Caki2 (cell line): ENCODE results near the gene CCDC71L. TPM values are rescaled to one million over a fixed set of nuclear protein-coding genes. Genes with fewer than 3 reads are reported as not detected.

Experiments used
- DNase-seq: peaks from one replicate; pipeline ENCODE4 v3.0.0-alpha.2; 2015; ENCODE audit warnings: low read depth
- in situ Hi-C: cut with HindIII; loops from 2 replicates; pipeline ENCODE4 v1.10.0; 2016; ENCODE audit warnings: low sequenced_read_pairs, low pct_unique_long_range_greater_than_20kb, mixed read lengths
- total RNA-seq: library from RNA; depleted of rRNA; stranded (reverse); fragments of >200 nt; shearing (Covaris generic); gene quantifications from 2 replicates; pipeline ENCODE4 v1.2.3, GENCODE V29; 2014; ENCODE audit warnings: low replicate concordance; rRNA removed

CCDC71L gene
- total RNA-seq, 1 experiment from 2014 or later = 24.4 TPM

DNA sequence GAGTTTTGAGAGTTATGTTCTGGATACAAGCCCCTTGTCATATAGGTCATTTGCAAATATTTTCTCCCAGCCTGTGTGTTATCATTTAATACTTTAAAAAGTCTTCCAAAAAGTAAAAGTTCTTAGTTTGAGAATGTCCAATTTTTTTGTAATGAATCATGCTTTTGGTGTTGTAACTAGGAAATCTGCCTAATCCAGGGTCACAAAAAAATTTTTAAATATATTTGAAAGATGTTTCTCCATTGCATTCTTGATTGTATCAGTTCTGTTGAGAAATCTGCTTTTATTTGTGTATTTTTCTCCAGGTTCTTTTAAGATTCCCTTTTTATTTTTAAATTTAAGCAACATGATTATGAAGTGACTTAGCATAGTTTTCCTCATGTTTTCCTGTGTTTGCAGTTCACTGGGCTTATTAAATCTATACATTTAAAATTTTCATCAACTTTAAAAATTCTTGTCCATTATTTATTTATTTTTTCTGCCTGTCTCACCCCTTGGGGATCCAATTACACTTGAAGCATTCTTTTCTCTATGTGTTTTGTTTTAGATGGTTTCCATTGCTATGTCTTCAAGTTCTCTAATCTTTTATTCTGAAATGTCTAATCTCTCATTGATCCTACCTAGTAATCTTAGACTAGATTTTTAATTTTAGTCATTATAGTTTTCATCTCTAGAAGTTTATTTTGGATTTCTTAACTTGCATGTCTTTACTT lies 47.0 kb downstream of the CCDC71L start:
- in situ Hi-C loops = no loop called here
- DNase-seq = no peak

DNA sequence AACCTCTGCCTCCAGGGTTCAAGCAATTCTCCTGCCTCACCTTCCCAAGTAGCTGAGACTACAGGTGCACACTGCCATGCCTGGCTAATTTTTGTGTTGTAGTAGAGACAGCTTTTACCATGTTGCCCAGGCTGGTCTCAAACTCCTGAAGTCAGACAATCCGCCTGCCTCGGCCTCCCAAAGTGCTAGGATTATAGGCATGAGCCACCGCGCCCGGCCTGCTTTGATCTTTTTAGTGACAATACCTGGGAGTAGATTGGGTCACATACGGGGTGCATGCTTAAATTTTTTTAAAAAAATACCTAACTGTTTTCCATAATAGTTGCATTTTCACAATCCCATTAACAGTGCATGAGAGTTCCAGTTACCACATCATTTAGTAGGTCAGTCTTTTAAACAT lies 47.7 kb downstream of the CCDC71L start:
- DNase-seq = no peak
- in situ Hi-C loops = no loop called here

DNA sequence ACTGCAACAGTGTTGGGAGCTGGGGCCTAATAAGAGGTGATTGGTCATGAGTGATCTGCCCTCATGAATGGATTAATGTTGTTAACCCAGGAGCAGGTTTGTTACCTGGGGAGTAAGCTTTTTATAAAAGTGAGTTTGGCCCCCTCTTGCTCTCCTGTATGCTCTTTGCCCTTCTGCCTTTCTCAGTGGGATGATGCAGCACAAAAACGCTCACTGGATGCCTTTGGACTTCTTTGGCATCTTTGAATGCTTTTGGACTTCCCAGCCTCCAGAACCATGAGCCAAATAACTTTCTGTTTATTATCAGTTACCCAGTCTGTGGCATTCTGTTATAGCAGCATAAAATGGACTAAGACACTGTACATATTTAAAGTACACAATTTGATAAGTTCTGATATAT lies 48.5 kb downstream of the CCDC71L start:
- in situ Hi-C loops = no loop called here
- DNase-seq = no peak

DNA sequence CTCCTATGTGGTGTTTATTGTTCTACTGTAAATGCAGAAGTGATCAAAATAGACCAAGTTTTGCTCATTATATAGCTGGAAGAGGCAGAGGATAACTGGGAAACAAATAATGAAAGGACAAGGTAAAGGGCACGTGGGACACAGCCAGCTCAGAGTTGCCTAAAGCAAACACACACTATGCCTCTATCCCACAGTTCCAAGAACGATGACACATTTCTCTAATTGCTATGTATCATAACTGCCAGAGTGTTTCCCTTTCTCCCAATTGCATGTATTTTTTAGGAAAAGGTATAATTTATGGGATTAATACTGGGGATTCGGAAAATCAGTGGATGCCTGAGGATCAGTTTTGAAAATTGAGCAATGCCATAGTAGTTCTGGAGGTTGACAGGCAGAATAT lies 49.0 kb downstream of the CCDC71L start:
- no peak for DNase-seq

DNA sequence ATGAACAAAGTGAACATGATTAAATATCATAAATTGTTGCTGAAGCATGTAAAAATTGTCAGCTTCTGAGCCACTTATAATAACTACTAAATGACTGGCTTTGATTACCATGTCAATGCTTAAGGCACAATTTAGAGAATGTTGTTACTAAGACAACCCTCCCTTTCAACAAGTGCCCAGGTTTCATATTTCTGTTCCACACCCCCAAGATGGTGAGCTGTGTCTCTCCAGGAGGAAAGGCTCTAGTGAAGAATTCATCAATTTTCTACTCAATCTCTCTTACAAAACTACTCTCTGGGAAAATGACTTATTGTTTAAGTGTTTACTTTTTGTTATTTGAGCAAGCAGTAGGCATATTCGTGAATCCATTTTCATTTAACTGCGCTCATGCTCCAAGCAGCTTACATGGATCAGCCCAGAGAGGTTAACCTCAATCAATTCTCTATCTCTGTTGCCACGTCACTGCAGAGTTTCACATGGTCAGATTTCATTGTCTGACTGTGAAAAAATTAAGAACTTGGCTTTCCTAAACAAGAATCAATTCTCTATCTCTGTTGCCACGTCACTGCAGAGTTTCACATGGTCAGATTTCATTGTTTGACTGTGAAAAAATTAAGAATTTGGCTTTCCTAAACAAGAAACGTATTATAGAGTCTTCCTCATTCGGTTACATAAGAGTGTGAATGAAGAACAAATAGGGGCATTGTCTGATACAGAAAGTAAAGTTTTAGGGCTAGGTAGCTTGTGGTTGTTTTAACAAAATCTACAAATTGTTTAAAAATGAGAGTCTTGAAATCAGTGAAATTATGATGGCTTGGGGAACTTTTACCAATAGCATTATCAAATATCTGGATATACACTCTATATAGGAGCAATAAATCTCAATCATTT lies 49.7 kb downstream of the CCDC71L start:
- no peak for DNase-seq
- in situ Hi-C loops = no loop called here

More for the DNA sequence above, 49.0 kb downstream of the CCDC71L start:
- in situ Hi-C loops = no loop called here

DNA sequence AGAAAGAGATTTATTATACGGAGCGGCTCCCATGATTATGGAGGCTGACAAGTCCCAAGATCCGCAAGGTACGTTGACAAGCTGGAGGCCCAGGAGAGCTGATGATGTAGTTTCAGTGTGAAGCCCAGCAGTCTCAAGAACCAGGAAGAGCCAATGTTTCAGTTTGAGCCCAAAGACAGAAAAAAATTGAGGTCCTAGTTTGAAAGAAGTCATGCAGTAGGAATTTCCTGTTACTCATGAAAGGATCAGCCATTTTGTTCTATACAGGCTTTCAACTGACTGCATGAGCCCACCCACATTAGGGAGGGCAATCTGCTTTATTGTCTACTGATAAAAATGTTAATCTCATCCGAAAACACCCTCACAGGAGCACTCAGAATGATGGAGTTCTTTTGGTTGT lies 51.5 kb downstream of the CCDC71L start:
- DNase-seq = no peak
- in situ Hi-C loops = no loop called here

DNA sequence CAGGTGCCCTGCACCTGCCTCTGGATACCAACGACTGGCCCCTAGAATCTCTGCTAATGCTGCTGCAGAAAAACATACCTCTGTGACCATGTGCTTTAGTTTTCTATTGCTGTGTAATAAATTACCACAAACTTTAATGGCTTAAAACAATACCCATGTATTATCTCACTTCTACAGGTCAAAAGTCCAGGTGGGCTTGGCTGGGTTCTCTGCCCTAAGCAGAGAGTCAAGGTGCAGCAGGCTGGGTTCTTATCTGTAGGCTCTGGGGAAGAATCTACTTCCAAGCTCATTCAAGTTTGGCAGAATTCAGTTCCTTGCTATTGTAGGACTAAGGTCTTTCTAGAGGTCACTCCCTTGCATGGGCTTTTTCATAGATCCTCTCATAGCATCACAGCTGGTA lies 52.3 kb downstream of the CCDC71L start:
- in situ Hi-C loops = no loop called here
- no peak for DNase-seq

Other genes with a start within 250 kb of the CCDC71L start
- not detected in 2 replicates for gene PIK3CG, start 204.1 kb upstream of the CCDC71L start, total RNA-seq